Activated B cell treated with CpG ODN at 0.5 μM for 24 hours (primary cell): Measurements from ENCODE around the gene CBFA2T3. TPM values are rescaled to one million over a fixed set of nuclear protein-coding genes. Genes with fewer than 3 reads are reported as not detected.

Source experiments
- ATAC-seq: fragments of 200-7000 bp; cut with Tn5 transposase; one replicate; pipeline ENCODE4 v1.10.0; 2021; ENCODE audit warnings: low read depth, mild to moderate bottlenecking, moderate library complexity
- CTCF ChIA-PET: fragments of 350-600 bp; sonication (Branson Sonifier 250); formaldehyde crosslinking; loops from one replicate; lab custom pipeline; 2021; ENCODE audit warnings: antibody characterized with exemption; lab: Charles Lee
- POLR2A ChIA-PET: fragments of 350-600 bp; sonication (Branson Sonifier 250); formaldehyde crosslinking; loops from one replicate; lab custom pipeline; 2021; ENCODE audit warnings: antibody characterized with exemption; lab: Charles Lee
- DNase-seq: peaks from one replicate; pipeline ENCODE4 v3.0.0; 2022
- H3K27ac Mint-ChIP-seq: one replicate; pipeline ENCODE4 v1.8.0; 2020; ENCODE audit warnings: mixed read lengths
- H3K27me3 Mint-ChIP-seq: one replicate; pipeline ENCODE4 v1.8.0; 2021; ENCODE audit warnings: mixed read lengths
- H3K36me3 Mint-ChIP-seq: one replicate; pipeline ENCODE4 v1.8.0; 2021; ENCODE audit warnings: low read depth, mixed read lengths
- H3K4me1 Mint-ChIP-seq: one replicate; pipeline ENCODE4 v1.8.0; 2021; ENCODE audit warnings: mixed read lengths
- H3K4me3 Mint-ChIP-seq: one replicate; pipeline ENCODE4 v1.8.0; 2020; ENCODE audit warnings: mild to moderate bottlenecking, mixed read lengths
- H3K9me3 Mint-ChIP-seq: one replicate; pipeline ENCODE4 v1.8.0; 2020; ENCODE audit warnings: mixed read lengths
- intact Hi-C: fragments of 100-400 bp; cut with micrococcal nuclease; formaldehyde crosslinking; loops from one replicate; pipeline ENCODE4 v1.15.1; 2024
- total RNA-seq: library from RNA; stranded (reverse); gene quantifications from 2 replicates; pipeline ENCODE4 v1.2.3, GENCODE V29; 2022
- TF ChIP-seq, protein P1 (sequence below): fragments of 200-600 bp; IDR thresholded peaks from one replicate; pipeline ENCODE4 v1.8.0; 2022; ENCODE audit warnings: antibody characterized with exemption, mild to moderate bottlenecking

The CBFA2T3 gene
- total RNA-seq, 1 donor from 2014 or later: 63.3 TPM

DNA sequence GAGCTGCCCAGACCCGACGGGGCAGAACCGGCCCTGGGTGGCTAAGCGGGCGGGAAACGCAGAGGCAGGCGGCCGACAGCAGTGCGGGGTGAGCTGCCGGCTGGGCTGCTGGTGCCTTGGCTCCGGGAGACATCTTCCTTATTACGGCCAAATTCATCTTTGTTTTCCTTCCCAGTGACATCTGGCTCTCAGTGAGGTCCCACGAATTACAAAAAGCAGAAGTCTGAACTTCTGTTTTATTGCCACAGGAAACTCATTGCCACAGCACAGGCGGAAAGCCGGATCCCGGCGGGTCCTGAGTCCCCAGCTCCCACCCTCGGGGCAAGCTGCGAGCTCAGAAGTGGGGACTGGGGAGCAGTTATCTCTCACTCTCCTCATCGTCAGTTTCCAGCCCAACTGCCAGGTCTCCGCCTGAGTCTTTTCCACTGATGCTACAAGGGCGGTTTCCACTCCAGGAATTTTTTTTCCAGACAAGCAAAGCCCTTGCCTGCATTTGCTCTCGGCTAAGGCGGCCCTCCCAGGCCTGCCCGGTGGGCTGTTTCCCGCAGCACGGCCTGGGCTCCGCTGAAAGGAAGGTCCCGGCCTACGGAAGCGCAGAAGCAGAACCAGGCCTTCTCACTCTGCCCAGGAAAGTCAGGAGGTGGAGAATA lies 40.3 kb downstream of the CBFA2T3 start:
- peak overlapping the region; percentile 76 for H3K4me3 Mint-ChIP-seq
- no peaks in the 10 kb centered on the region for H3K27me3 Mint-ChIP-seq

GRCh38 chr16:88936008-88936555 lies 40.9 kb downstream of the CBFA2T3 start:
- intact Hi-C loops: loop anchor here (1.0 to 5.0 kb wide), 6 partner anchors 11 to 280 kb away; no protein-coding TSS in a partner anchor
- Mint-ChIP-seq H3K36me3 (peaks cover 2% of the 10 kb centered on the region), H3K27me3 (no peaks in the 10 kb centered on the region), H3K4me1 (peaks cover 46% of the 10 kb centered on the region), H3K4me3 (peak overlapping the region; percentile 76), H3K27ac (peak overlapping the region; percentile 84), H3K9me3 (no peaks in the 10 kb centered on the region)
- DNase-seq (no peak), ATAC-seq (peak; percentile 38)
- CTCF ChIA-PET: interaction anchor here (2.1 kb wide), 1 partner anchor 280 kb away, joined by 5 read pairs; no protein-coding TSS in a partner anchor
- TF ChIP-seq, protein P1, sequence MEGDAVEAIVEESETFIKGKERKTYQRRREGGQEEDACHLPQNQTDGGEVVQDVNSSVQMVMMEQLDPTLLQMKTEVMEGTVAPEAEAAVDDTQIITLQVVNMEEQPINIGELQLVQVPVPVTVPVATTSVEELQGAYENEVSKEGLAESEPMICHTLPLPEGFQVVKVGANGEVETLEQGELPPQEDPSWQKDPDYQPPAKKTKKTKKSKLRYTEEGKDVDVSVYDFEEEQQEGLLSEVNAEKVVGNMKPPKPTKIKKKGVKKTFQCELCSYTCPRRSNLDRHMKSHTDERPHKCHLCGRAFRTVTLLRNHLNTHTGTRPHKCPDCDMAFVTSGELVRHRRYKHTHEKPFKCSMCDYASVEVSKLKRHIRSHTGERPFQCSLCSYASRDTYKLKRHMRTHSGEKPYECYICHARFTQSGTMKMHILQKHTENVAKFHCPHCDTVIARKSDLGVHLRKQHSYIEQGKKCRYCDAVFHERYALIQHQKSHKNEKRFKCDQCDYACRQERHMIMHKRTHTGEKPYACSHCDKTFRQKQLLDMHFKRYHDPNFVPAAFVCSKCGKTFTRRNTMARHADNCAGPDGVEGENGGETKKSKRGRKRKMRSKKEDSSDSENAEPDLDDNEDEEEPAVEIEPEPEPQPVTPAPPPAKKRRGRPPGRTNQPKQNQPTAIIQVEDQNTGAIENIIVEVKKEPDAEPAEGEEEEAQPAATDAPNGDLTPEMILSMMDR: no peak
- POLR2A ChIA-PET: interaction anchor here (0.6 to 1.6 kb wide), 14 partner anchors 11 to 972 kb away, joined by 3 to 9 read pairs (median 3); partner anchors contain the start of genes APRT and ZNF778

More for the DNA sequence above, 40.3 kb downstream of the CBFA2T3 start:
- DNase-seq (no peak), ATAC-seq (peak; percentile 25)
- intact Hi-C loops: loop anchor here (1.0 to 5.0 kb wide), 6 partner anchors 11 to 280 kb away; no protein-coding TSS in a partner anchor
- no peaks in the 10 kb centered on the region for H3K9me3 Mint-ChIP-seq
- CTCF ChIA-PET: interaction anchor here (1.0 to 2.1 kb wide), 2 partner anchors 14 to 280 kb away, joined by 3 to 5 read pairs; no protein-coding TSS in a partner anchor
- TF ChIP-seq, protein P1: no peak
- peaks cover 46% of the 10 kb centered on the region for H3K4me1 Mint-ChIP-seq
- H3K27ac Mint-ChIP-seq: peak overlapping the region; percentile 84
- POLR2A ChIA-PET: interaction anchor here (0.7 to 1.6 kb wide), 12 partner anchors 12 to 281 kb away, joined by 3 to 5 read pairs (median 3); partner anchors contain the start of genes APRT and ZNF778
- H3K36me3 Mint-ChIP-seq: peaks cover 2% of the 10 kb centered on the region

DNA sequence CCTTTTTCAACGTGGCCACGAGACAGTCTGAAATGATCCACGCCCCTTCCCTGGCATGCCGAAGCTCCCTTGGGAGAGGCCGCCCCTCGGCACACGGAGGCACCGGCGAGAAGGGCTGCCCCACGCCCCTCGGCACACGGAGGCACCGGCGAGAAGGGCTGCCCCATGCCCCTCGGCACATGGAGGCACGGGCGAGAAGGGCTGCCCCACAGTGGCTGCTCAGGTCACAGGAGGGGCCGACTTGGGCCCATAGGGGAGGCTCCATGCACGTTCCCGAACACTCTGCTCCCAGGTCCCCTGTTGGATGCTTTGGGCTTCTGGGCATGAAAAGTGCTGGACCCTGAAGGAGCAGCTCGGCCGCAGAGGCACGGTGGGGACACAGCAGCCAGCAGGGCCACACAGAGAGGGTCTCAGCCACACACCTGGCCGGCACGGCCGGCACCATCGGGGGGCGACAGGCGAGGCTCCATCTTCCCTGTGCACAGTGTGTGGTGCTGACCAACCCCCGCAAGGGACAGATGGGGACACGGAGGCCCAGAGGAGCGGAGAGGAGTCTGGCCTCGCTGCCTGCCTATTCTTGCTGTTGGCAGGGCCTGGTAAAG lies 42.8 kb downstream of the CBFA2T3 start:
- peaks cover 2% of the 10 kb centered on the region for H3K36me3 Mint-ChIP-seq
- ChIA-PET CTCF (no interaction called here), POLR2A (no interaction called here)
- TF ChIP-seq, protein P1: no peak
- DNase-seq (no peak), ATAC-seq (no peak)
- H3K4me3 Mint-ChIP-seq: no peak overlapping the region
- intact Hi-C loops: no loop called here
- peaks cover 48% of the 10 kb centered on the region for H3K4me1 Mint-ChIP-seq
- H3K27ac Mint-ChIP-seq: no peak overlapping the region
- no peaks in the 10 kb centered on the region for H3K9me3 Mint-ChIP-seq
- no peaks in the 10 kb centered on the region for H3K27me3 Mint-ChIP-seq

DNA sequence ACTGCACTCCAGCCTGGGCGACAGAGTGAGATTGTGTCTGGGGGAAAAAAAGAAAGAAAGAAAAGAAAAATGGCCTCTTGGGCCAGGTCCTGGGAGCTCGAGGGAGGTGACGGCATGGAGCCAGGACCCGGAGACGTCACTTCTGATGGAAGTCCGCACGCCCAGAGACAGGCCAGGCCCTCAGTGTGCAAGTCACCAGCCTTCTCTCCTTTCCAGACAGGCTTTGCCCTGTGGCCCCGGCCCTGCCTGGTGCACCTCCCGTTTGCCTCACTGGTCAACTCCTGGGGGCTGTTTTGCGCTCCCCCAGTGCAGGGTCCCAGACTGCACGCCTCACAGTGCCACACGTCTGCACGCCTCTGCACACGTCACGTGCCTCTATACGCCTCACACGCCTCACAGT lies 44.1 kb downstream of the CBFA2T3 start:
- CTCF ChIA-PET: no interaction called here
- Mint-ChIP-seq H3K27ac (no peak overlapping the region), H3K27me3 (no peaks in the 10 kb centered on the region), H3K9me3 (no peaks in the 10 kb centered on the region), H3K36me3 (peaks cover 2% of the 10 kb centered on the region), H3K4me1 (peaks cover 38% of the 10 kb centered on the region), H3K4me3 (no peak overlapping the region)
- TF ChIP-seq, protein P1: no peak
- POLR2A ChIA-PET: interaction anchor here (0.7 kb wide), 2 partner anchors 82 to 363 kb away, joined by 3 to 10 read pairs; no protein-coding TSS in a partner anchor
- ATAC-seq (no peak), DNase-seq (no peak)
- intact Hi-C loops: no loop called here

- no peak for ATAC-seq
- Mint-ChIP-seq H3K27ac (no peak overlapping the region), H3K27me3 (no peaks in the 10 kb centered on the region), H3K4me1 (peaks cover 29% of the 10 kb centered on the region), H3K4me3 (no peak overlapping the region), H3K9me3 (no peaks in the 10 kb centered on the region), H3K36me3 (peaks cover 3% of the 10 kb centered on the region)
- ChIA-PET CTCF (no interaction called here), POLR2A (no interaction called here)
- TF ChIP-seq, protein P1: no peak
- no peak for DNase-seq
- intact Hi-C loops: no loop called here
Measured at GRCh38 chr16:88931936-88932335, 45.1 kb downstream of the CBFA2T3 start.
